Tibial nerve (tissue), 4 donors: ENCODE data around the gene TUBB2B. TPM values are rescaled to one million over a fixed set of nuclear protein-coding genes. Genes with fewer than 3 reads are reported as not detected.
"Not testable (repeated sequence)": the region's sequence is repeated elsewhere in the genome, so short reads cannot be mapped to it uniquely, and the experiment has no call there.

ENCODE experiments used
- DNase-seq, 2 donors: peaks; one replicate each; pipeline ENCODE4 v3.0.0-alpha.2; 2019; ENCODE audit warnings: low spot score in 2 of 2
- H3K27ac ChIP-seq, 4 donors: fragments of 200-600 bp; sonication (generic) in 3 of 4; one replicate each; pipeline ENCODE4 v1.5.1; 2017 to 2019; ENCODE audit warnings: mild to moderate bottlenecking in 1 of 4
- H3K27me3 ChIP-seq, 2 donors: fragments of 200-600 bp; sonication (generic) in 1 of 2; one replicate each; pipeline versions ENCODE4 v1.5.1 to v1.6.0; 2017 to 2019
- H3K36me3 ChIP-seq, 3 donors: fragments of 200-600 bp; sonication (generic); one replicate each; pipeline ENCODE4 v1.5.1; 2018 to 2019
- H3K4me1 ChIP-seq, 4 donors: fragments of 200-600 bp; sonication (generic) in 3 of 4; one replicate each; pipeline ENCODE4 v1.5.1; 2017 to 2019
- H3K4me3 ChIP-seq, 4 donors: fragments of 200-600 bp; sonication (generic) in 3 of 4; one replicate each; pipeline ENCODE4 v1.5.1; 2017 to 2019; ENCODE audit warnings: mild to moderate bottlenecking in 1 of 4, moderate library complexity in 1 of 4
- H3K9me3 ChIP-seq, 4 donors: fragments of 200-600 bp; sonication (generic) in 3 of 4; one replicate each; pipeline ENCODE4 v1.5.1; 2017 to 2019
- EP300 ChIP-seq, 2 donors: sonication (generic); formaldehyde crosslinking; IDR thresholded peaks; one replicate each; pipeline ENCODE4 v1.6.1; 2017; ENCODE audit warnings: antibody characterized with exemption in 2 of 2, mild to moderate bottlenecking in 1 of 2
- POLR2A ChIP-seq, 2 donors: fragments of 450-650 bp; IDR thresholded peaks; one replicate each; pipeline ENCODE4 v1.6.1; 2017; ENCODE audit warnings: antibody characterized with exemption in 2 of 2, mild to moderate bottlenecking in 2 of 2, moderate library complexity in 2 of 2
- WGBS, 2 donors: methylation state at CpG; one replicate each; pipeline ENCODE4 v1.1.5; 2018; 5-methylcytosine and 5-hydroxymethylcytosine counted together
- total RNA-seq, 4 donors: library from RNA; depleted of rRNA; stranded (reverse); fragments of >200 nt; gene quantifications; one replicate each; pipeline ENCODE4 v1.1.0, GENCODE V29; 2016
- TF ChIP-seq, protein P1 (sequence below), 5 experiments: fragments of 200-600 bp in 3 of 5; fragments of 450-650 bp in 2 of 5; sonication (generic) in 3 of 5; IDR thresholded peaks; one replicate each; pipeline ENCODE4 v1.5.1; 2016 to 2019; ENCODE audit warnings: antibody characterized with exemption in 5 of 5, mild to moderate bottlenecking in 3 of 5, moderate library complexity in 2 of 5

Gene TUBB2B
- total RNA-seq, 4 donors from 2014 or later, result 13.7 to 47.6 (median 32.6) TPM

DNA sequence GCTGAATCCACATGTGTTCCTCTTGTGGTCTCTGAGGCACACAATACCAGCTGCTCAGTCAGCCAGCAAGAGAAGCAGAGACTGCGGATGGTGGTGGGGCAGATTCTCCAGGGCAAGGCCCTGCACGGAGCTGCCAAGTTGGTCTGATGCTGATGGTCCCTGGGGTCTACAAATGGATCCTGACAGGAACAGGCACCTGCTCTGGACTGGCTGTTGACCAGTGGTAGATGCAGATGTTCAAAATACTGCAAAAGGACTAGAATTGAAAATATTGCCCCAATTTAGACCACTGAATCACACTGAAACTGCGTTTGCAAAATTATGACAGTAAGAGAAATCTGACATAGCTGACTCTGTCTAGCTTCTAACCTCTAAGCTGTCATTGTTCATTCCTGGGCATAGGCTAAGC, 40.5 kb downstream of the TUBB2B start:
- H3K9me3 ChIP-seq, result no peaks in the 10 kb centered on the region

GRCh38 chr6:3183066-3183465, 44.4 kb downstream of the TUBB2B start:
- no peak for DNase-seq
- Histone ChIP-seq H3K27ac (no peak overlapping the region), H3K9me3 (no peaks in the 10 kb centered on the region), H3K27me3 (peaks cover 0 to 3% of the 10 kb centered on the region in 2 donors), H3K4me1 (no peaks in the 10 kb centered on the region), H3K36me3 (no peaks in the 10 kb centered on the region), H3K4me3 (no peak overlapping the region)
- 57 to 70% methylated on average over 4 of the region's 4 CpGs for WGBS, 2 donors
- no peak for TF ChIP-seq POLR2A (IDR thresholded peaks at IDR 0.05)
- TF ChIP-seq, protein P1, sequence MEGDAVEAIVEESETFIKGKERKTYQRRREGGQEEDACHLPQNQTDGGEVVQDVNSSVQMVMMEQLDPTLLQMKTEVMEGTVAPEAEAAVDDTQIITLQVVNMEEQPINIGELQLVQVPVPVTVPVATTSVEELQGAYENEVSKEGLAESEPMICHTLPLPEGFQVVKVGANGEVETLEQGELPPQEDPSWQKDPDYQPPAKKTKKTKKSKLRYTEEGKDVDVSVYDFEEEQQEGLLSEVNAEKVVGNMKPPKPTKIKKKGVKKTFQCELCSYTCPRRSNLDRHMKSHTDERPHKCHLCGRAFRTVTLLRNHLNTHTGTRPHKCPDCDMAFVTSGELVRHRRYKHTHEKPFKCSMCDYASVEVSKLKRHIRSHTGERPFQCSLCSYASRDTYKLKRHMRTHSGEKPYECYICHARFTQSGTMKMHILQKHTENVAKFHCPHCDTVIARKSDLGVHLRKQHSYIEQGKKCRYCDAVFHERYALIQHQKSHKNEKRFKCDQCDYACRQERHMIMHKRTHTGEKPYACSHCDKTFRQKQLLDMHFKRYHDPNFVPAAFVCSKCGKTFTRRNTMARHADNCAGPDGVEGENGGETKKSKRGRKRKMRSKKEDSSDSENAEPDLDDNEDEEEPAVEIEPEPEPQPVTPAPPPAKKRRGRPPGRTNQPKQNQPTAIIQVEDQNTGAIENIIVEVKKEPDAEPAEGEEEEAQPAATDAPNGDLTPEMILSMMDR (IDR thresholded peaks at IDR 0.05), result no peak
- TF ChIP-seq EP300 (IDR thresholded peaks at IDR 0.05), result no peak

More for the DNA sequence above, 40.5 kb downstream of the TUBB2B start:
- Histone ChIP-seq H3K4me1 (no peaks in the 10 kb centered on the region), H3K27me3 (no peaks in the 10 kb centered on the region), H3K27ac (no peak overlapping the region), H3K4me3 (no peak overlapping the region), H3K36me3 (no peaks in the 10 kb centered on the region)
- TF ChIP-seq EP300 (IDR thresholded peaks at IDR 0.05) (no peak), POLR2A (IDR thresholded peaks at IDR 0.05) (no peak)
- TF ChIP-seq, protein P1 (IDR thresholded peaks at IDR 0.05), result no peak
- DNase-seq, result no peak
- 86 to 96% methylated on average over 3 of the region's 3 CpGs for WGBS, 2 donors

DNA sequence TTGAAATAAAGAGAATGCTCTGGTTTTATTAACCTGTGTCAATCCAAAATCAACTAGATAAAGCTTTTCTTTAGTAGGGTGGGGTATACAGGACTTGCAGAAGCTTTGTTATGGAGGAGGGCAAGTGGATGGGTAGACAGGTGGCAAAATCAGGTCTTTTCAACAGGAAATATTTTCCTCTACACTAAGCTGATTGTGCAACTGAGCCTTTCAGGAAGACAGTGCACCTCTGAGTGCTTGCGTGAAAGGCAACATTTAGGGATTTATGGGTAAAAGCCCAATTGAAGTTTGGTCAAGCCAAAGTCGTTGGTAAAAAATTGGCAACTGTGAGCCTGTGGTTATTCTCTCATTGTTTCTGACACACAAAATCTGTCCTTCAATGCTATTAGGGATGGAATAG, 46.3 kb downstream of the TUBB2B start:
- Histone ChIP-seq H3K36me3 (no peaks in the 10 kb centered on the region), H3K27ac (no peak overlapping the region), H3K4me1 (no peaks in the 10 kb centered on the region), H3K9me3 (no peaks in the 10 kb centered on the region), H3K4me3 (no peak overlapping the region), H3K27me3 (peaks cover 0 to 3% of the 10 kb centered on the region in 2 donors)
- TF ChIP-seq POLR2A (IDR thresholded peaks at IDR 0.05), result no peak
- TF ChIP-seq EP300 (IDR thresholded peaks at IDR 0.05), result no peak
- TF ChIP-seq, protein P1 (IDR thresholded peaks at IDR 0.05), result no peak
- DNase-seq, result no peak
- WGBS, 2 donors, result 81 to 85% methylated on average over 2 of the region's 2 CpGs

DNA sequence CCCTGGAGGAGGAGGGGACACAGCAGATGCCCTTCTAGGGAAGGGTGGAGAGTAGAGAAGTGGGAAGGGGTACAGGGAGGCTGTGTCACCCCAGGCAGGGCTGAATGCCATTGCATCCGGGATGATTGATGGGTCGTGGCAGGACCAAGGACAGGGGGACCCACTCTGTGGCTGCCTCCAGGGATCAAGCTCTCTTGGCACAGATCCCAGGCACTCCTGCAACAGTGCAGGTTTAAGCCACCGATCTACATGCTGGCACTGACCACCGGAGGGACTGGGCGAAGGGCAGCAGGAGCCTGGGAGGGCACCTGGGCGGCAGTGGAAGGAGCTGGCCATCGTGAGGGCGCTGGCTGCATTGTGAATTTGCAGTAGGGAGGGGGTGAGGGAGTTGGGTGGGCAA, 47.5 kb downstream of the TUBB2B start:
- 87% methylated on average over 4 of the region's 8 CpGs; no CpG with 5 or more reads in 1 of the 2 donors for WGBS, 2 donors
- not testable (repeated sequence) for DNase-seq, H3K36me3 ChIP-seq, H3K4me1 ChIP-seq, H3K27ac ChIP-seq, H3K27me3 ChIP-seq, H3K9me3 ChIP-seq
- peak overlapping the region in 1 of 4 donors; percentile 27 for H3K4me3 ChIP-seq

DNA sequence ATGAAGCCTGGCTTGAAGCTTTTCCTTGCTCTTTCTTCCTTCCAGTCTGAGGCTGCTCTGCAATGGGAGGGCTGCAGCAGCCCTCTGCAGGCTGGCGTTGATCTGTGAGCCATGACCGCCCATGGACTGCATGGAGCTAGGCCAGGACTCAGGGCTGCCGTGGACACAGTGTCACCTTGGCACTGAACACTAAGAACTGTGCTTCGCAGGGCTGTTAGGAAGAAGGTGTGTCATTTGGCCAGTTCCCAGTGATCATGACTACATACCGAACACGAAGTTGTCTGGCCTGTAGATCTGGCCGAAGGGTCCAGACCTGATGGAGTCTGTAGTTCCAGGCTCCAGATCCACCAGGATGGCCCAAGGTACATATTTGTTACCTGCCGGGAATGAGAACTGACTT, 48.8 kb downstream of the TUBB2B start:
- not testable (repeated sequence) for DNase-seq, H3K9me3 ChIP-seq, H3K4me3 ChIP-seq, H3K4me1 ChIP-seq, H3K27ac ChIP-seq, H3K36me3 ChIP-seq, H3K27me3 ChIP-seq
- WGBS, 2 donors, result 84 to 87% methylated on average over 8 of the region's 8 CpGs

- Histone ChIP-seq H3K36me3 (no peaks in the 10 kb centered on the region), H3K4me1 (no peaks in the 10 kb centered on the region), H3K9me3 (no peaks in the 10 kb centered on the region), H3K4me3 (no peak overlapping the region), H3K27ac (no peak overlapping the region), H3K27me3 (peaks cover 0 to 3% of the 10 kb centered on the region in 2 donors)
- TF ChIP-seq EP300 (IDR thresholded peaks at IDR 0.05), result no peak
- no peak for TF ChIP-seq POLR2A (IDR thresholded peaks at IDR 0.05)
- TF ChIP-seq, protein P1 (IDR thresholded peaks at IDR 0.05), result no peak
- DNase-seq, result peak in 1 of 2 donors; percentile 22
- 86% methylated on average over 13 to 14 of the region's 22 CpGs for WGBS, 2 donors
Observed at GRCh38 chr6:3176562-3177355, 50.7 kb downstream of the TUBB2B start.
